ENCODE data around the gene FAM163B.

- TF ChIP-seq CTCF (IDR thresholded peaks at IDR 0.05; ENCODE audit: low read depth, low read length, poor library complexity, severe bottlenecking) (no peak), EZH2phosphoT487 (IDR thresholded peaks at IDR 0.05; ENCODE audit: borderline replicate concordance, low read length) (no peak)
These were observed 72.7 kb downstream of the FAM163B start for GRCh38 chr9:133536536-133536935.

All from DOHH2 (cell line).